ENCODE results near the gene ZSWIM4. TPM values are rescaled to one million over a fixed set of nuclear protein-coding genes. Genes with fewer than 3 reads are reported as not detected.

The ZSWIM4 gene
- total and polyA plus RNA-seq, 2 of the 13 experiments (the other 11 are each of a cell fraction or from before 2014, with no cell fraction given) = 0.33 to 0.86 TPM

DNA sequence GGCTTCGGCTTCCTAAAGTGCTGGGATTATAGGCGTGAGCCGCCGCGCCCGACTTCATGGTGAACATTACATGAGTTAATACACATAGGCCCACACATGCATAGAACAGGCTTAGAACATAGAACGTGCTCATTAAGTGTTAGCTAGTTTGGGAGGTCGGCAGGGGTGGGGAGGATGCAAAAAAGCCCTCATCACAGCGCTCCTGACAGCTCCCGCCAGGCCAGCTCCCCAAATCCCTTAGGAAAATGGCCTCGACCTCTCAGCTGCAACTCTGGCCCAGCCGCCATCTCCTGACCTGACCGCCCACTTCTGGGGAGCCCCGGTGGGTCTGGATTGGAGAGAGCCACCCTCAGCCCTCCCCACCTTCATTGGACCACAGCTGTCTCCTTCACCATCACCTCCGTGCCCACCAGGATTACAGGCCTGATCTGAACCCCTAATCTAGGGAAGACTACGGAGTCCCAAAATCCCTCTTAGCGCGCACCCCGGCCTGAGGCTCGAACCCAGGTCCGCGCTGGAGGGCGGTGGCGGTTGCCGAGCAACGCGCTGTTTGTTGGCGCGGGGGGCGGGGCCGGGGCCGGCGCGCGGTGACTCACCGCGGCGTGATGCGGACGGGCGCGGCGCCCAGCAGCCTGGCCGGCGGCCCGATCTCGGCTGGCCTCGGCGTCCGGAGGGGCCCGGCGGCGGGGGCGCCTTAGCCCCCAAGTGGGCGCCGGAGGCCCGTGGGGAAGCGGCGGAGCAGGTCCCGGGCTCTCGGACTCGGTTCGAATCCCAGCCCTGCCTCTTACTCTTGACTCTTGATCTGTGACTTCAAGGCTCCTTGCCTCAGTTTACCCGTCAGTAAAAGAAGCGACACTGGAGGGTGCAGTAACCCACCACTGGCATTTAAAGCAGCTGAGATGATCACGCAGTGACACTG is 55.0 kb downstream of the ZSWIM4 start (continued):
- TF ChIP-seq, protein P1, sequence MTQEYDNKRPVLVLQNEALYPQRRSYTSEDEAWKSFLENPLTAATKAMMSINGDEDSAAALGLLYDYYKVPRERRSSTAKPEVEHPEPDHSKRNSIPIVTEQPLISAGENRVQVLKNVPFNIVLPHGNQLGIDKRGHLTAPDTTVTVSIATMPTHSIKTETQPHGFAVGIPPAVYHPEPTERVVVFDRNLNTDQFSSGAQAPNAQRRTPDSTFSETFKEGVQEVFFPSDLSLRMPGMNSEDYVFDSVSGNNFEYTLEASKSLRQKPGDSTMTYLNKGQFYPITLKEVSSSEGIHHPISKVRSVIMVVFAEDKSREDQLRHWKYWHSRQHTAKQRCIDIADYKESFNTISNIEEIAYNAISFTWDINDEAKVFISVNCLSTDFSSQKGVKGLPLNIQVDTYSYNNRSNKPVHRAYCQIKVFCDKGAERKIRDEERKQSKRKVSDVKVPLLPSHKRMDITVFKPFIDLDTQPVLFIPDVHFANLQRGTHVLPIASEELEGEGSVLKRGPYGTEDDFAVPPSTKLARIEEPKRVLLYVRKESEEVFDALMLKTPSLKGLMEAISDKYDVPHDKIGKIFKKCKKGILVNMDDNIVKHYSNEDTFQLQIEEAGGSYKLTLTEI (CRISPR knock-in tag; conservative IDR thresholded peaks at IDR 0.05) = no peak
- TF ChIP-seq NR3C1 (CRISPR knock-in tag; IDR thresholded peaks at IDR 0.05) (no peak), BRD4 (CRISPR knock-in tag; IDR thresholded peaks at IDR 0.05) (no peak), MZF1 (CRISPR knock-in tag; IDR thresholded peaks at IDR 0.05; ENCODE audit: borderline replicate concordance) (no peak), ZBTB7A (CRISPR knock-in tag; IDR thresholded peaks at IDR 0.05) (no peak), CHD4 (IDR thresholded peaks at IDR 0.05; ENCODE audit: borderline replicate concordance, low read length) (peak; percentile 76; the same call in 1 of the 2 replicates), ZNF768 (CRISPR knock-in tag; IDR thresholded peaks at IDR 0.05) (no peak), ZFP82 (CRISPR knock-in tag; IDR thresholded peaks at IDR 0.05; ENCODE audit: borderline replicate concordance) (0 out of 2 replicates have a peak, but pooled peaks have one; percentile 20)
- TF ChIP-seq, protein P2, sequence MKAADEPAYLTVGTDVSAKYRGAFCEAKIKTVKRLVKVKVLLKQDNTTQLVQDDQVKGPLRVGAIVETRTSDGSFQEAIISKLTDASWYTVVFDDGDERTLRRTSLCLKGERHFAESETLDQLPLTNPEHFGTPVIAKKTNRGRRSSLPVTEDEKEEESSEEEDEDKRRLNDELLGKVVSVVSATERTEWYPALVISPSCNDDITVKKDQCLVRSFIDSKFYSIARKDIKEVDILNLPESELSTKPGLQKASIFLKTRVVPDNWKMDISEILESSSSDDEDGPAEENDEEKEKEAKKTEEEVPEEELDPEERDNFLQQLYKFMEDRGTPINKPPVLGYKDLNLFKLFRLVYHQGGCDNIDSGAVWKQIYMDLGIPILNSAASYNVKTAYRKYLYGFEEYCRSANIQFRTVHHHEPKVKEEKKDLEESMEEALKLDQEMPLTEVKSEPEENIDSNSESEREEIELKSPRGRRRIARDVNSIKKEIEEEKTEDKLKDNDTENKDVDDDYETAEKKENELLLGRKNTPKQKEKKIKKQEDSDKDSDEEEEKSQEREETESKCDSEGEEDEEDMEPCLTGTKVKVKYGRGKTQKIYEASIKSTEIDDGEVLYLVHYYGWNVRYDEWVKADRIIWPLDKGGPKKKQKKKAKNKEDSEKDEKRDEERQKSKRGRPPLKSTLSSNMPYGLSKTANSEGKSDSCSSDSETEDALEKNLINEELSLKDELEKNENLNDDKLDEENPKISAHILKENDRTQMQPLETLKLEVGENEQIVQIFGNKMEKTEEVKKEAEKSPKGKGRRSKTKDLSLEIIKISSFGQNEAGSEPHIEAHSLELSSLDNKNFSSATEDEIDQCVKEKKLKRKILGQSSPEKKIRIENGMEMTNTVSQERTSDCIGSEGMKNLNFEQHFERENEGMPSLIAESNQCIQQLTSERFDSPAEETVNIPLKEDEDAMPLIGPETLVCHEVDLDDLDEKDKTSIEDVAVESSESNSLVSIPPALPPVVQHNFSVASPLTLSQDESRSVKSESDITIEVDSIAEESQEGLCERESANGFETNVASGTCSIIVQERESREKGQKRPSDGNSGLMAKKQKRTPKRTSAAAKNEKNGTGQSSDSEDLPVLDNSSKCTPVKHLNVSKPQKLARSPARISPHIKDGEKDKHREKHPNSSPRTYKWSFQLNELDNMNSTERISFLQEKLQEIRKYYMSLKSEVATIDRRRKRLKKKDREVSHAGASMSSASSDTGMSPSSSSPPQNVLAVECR (CRISPR knock-in tag; IDR thresholded peaks at IDR 0.05; ENCODE audit: borderline replicate concordance) = peak; percentile 32; the same call in 1 of the 2 replicates
- TF ChIP-seq, protein P3, sequence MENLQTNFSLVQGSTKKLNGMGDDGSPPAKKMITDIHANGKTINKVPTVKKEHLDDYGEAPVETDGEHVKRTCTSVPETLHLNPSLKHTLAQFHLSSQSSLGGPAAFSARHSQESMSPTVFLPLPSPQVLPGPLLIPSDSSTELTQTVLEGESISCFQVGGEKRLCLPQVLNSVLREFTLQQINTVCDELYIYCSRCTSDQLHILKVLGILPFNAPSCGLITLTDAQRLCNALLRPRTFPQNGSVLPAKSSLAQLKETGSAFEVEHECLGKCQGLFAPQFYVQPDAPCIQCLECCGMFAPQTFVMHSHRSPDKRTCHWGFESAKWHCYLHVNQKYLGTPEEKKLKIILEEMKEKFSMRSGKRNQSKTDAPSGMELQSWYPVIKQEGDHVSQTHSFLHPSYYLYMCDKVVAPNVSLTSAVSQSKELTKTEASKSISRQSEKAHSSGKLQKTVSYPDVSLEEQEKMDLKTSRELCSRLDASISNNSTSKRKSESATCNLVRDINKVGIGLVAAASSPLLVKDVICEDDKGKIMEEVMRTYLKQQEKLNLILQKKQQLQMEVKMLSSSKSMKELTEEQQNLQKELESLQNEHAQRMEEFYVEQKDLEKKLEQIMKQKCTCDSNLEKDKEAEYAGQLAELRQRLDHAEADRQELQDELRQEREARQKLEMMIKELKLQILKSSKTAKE (CRISPR knock-in tag; IDR thresholded peaks at IDR 0.05; ENCODE audit: borderline replicate concordance) = no peak
- TF ChIP-seq, protein P4, sequence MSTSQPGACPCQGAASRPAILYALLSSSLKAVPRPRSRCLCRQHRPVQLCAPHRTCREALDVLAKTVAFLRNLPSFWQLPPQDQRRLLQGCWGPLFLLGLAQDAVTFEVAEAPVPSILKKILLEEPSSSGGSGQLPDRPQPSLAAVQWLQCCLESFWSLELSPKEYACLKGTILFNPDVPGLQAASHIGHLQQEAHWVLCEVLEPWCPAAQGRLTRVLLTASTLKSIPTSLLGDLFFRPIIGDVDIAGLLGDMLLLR (CRISPR knock-in tag; IDR thresholded peaks at IDR 0.05) = no peak
- TF ChIP-seq, protein P5, sequence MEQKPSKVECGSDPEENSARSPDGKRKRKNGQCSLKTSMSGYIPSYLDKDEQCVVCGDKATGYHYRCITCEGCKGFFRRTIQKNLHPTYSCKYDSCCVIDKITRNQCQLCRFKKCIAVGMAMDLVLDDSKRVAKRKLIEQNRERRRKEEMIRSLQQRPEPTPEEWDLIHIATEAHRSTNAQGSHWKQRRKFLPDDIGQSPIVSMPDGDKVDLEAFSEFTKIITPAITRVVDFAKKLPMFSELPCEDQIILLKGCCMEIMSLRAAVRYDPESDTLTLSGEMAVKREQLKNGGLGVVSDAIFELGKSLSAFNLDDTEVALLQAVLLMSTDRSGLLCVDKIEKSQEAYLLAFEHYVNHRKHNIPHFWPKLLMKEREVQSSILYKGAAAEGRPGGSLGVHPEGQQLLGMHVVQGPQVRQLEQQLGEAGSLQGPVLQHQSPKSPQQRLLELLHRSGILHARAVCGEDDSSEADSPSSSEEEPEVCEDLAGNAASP (CRISPR knock-in tag; IDR thresholded peaks at IDR 0.05; ENCODE audit: borderline replicate concordance) = no peak
- TF ChIP-seq, protein P6, sequence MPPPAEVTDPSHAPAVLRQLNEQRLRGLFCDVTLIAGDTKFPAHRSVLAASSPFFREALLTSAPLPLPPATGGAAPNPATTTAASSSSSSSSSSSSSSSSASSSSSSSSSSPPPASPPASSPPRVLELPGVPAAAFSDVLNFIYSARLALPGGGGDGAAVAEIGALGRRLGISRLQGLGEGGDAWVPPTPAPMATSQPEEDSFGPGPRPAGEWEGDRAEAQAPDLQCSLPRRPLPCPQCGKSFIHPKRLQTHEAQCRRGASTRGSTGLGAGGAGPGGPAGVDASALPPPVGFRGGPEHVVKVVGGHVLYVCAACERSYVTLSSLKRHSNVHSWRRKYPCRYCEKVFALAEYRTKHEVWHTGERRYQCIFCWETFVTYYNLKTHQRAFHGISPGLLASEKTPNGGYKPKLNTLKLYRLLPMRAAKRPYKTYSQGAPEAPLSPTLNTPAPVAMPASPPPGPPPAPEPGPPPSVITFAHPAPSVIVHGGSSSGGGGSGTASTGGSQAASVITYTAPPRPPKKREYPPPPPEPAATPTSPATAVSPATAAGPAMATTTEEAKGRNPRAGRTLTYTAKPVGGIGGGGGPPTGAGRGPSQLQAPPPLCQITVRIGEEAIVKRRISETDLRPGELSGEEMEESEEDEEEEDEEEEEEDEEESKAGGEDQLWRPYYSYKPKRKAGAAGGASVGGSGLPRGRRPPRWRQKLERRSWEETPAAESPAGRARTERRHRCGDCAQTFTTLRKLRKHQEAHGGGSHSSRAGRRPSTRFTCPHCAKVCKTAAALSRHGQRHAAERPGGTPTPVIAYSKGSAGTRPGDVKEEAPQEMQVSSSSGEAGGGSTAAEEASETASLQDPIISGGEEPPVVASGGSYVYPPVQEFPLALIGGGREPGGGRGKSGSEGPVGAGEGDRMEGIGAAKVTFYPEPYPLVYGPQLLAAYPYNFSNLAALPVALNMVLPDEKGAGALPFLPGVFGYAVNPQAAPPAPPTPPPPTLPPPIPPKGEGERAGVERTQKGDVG (CRISPR knock-in tag; IDR thresholded peaks at IDR 0.05; ENCODE audit: borderline replicate concordance) = 0 out of 2 replicates have a peak, but pooled peaks have one; percentile 22
